ENCODE data around the gene HMCN2. TPM values are rescaled to one million over a fixed set of nuclear protein-coding genes. Genes with fewer than 3 reads are reported as not detected.

HMCN2 gene
- polyA plus RNA-seq, 1 donor = 12.3 TPM

GRCh38 chr9:130364619-130365322 is 99.2 kb downstream of the HMCN2 start:
- DNase-seq (ENCODE audit: low read depth) = no peak

DNA sequence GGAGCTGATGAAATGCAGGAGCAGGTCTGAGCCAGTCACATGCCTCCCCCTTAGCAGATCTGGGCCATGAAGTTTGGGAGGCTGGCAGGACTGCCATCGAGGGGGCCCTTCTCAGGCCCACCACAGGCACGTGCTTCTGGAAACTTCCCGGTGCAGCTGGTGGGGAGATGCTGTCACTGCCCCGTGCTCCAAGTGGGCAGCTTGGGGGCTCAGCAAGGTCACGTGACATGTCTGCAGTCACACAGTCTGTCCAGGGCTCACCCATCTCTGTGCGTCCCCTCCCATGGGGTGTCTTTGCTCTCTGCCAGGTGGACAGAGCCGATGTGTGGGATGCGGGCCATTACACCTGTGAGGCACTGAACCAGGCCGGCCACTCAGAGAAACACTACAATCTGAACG is 99.8 kb downstream of the HMCN2 start:
- no peak for DNase-seq (ENCODE audit: low read depth)

DNA sequence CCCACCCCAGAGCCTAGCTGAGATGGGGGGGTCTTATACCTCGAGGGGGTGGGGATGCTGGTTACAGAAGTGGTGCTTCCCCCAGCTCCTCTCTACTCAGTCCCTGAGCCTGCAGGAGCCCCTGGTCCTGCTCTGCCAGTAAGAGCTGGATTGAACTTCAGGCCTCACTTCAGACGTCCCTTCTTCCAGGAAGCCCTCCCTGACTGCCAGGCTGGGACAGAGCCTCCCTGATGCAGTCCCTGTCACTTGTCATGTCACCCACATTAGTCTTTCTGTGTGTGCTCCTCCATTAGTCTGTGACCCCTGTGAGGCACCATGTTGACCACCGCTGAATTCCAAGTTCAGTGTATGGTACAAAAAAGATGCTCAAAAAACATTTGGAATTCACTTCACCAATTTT is 100.5 kb downstream of the HMCN2 start:
- DNase-seq (ENCODE audit: low read depth) = no peak

DNA sequence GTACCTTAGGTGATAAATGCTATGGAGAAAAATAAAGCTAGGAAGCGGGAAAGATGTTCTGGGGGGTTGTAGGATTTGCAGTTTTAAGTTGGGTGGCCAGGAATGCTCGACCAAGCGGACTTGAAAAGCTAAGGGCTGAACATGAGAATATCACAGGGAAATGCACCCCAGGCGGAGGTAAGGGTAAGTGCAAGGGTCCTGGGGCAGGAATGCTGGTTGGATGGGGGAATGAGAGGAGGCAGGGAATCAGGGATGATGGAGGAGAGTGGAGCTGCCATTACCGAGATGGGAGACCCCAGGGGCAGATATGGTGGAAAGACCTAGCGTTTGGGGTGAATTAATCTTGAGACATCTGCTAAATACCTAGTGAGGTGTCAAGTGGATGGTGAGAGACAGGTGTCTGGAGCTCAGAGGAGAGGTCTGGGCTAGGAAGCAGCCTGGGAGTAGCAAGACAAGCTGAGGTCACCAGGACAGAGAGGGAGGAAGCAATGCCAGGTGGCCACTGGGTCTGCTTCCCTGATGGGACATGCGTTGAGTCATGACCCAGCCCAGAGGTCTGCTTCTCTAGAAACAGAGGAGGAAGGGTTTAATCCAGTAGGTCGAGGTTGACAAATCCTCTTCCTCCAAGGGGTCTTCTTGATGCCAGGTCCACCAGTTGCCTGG is 101.5 kb downstream of the HMCN2 start:
- DNase-seq (ENCODE audit: low read depth) = no peak

DNA sequence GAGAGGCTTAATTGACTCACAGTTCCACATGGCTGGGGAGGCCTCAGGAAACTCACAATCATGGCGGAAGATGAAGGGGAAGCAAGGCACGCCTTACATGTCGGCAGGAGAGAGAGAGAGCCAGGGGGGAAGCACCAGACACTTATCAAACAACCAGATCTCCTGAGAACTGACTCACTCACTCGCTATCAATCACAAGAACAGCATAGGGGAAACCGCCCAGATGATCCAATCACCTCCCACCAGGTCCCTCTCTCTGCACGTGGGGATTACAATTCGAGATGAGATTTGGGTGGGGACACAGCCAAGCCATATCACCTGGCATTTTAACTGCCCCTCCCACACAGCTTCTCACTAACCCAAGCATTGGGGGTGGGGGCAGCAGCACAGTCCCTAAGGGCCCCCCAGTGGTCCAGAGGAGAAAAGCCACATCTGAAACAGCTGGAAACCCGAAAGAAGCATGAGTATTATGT is 103.1 kb downstream of the HMCN2 start:
- no peak for DNase-seq (ENCODE audit: low read depth)

- DNase-seq (ENCODE audit: low read depth) = no peak
Measured at GRCh38 chr9:130370226-130370625, 104.7 kb downstream of the HMCN2 start.

- DNase-seq (ENCODE audit: low read depth) = no peak
Measured at GRCh38 chr9:130371196-130371966, 105.8 kb downstream of the HMCN2 start.

DNA sequence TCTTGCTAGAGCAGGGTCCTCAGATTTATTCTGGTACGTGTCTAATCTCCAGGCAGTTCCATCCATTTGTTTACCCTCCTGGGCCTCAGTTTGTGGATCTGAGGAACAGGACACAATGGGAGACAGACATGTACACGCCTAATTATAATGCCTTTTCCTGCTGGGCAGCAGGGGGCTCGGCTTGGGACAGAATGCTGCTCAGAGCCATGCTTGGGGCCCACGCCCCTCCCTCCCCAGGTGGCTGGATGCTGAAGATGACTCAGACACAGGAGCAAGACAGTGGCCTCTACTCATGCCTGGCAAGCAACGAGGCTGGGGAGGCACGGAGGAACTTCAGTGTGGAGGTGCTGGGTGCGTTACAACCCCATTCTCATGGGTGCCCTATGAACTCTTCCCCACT is 106.5 kb downstream of the HMCN2 start:
- DNase-seq (ENCODE audit: low read depth) = no peak

- no peak for DNase-seq (ENCODE audit: low read depth)
Measured at GRCh38 chr9:130373679-130374325, 108.2 kb downstream of the HMCN2 start.

- no peak for DNase-seq (ENCODE audit: low read depth)
Measured at GRCh38 chr9:130377612-130378011, 112.1 kb downstream of the HMCN2 start.

- DNase-seq (ENCODE audit: low read depth) = no peak
Measured at GRCh38 chr9:130378875-130379648, 113.5 kb downstream of the HMCN2 start.

- no peak for DNase-seq (ENCODE audit: low read depth)
Measured at GRCh38 chr9:130379649-130379970, 114.0 kb downstream of the HMCN2 start.

DNA sequence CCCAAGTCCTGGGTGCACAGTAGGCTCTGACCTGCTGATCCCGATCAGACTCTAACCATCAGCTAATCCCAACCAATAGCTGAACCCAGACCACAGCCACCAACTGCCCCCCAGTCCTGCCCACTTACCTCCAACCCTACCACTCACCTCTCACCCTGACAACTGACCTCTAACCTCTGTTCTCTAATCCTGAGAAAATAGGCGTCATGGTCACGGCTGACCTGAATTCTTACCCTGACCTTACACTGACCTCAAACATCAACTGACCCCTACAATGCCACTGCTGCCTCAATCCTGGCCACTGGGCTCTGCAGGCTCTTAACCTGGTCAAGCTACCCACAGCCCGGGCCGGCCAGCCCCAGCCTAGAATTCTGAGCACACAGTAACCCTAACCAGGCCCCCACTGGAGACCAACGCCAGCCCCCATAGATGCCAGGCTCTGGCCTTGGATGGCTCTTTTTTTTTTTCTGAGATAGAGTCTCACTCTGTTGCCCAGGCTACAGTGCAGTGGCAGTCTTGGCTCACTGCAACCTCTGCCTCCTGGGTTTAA is 115.4 kb downstream of the HMCN2 start:
- DNase-seq (ENCODE audit: low read depth) = no peak

DNA sequence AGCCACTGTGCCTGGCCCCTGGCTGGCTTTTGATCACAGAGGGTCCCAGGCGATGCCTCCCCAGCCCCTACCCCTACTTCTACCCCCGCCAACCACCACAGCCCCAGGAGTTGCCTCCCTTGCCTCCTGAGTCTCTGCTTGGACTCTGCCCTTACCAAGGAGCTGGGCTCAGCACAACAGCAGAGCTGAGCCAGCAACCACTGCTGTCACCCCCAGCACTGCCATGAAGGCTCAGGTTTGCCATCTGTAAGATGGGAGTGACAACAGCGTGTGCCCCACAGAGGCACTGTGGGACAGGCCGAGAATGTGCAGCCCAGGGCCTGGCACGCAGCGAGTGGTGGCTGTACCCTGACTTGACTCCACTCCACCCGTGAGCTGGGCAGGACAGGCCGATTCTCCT is 116.1 kb downstream of the HMCN2 start:
- DNase-seq (ENCODE audit: low read depth) = no peak

- DNase-seq (ENCODE audit: low read depth) = no peak
Measured at GRCh38 chr9:130382096-130382495, 116.5 kb downstream of the HMCN2 start.

GRCh38 chr9:130382636-130383349 is 117.2 kb downstream of the HMCN2 start:
- DNase-seq (ENCODE audit: low read depth) = no peak

GRCh38 chr9:130383350-130383715 is 117.8 kb downstream of the HMCN2 start:
- DNase-seq (ENCODE audit: low read depth) = no peak

- no peak for DNase-seq (ENCODE audit: low read depth)
Measured at GRCh38 chr9:130383979-130384676, 118.6 kb downstream of the HMCN2 start.

GRCh38 chr9:130385257-130385656 is 119.7 kb downstream of the HMCN2 start:
- DNase-seq (ENCODE audit: low read depth) = no peak

GRCh38 chr9:130387398-130387797 is 121.8 kb downstream of the HMCN2 start:
- DNase-seq (ENCODE audit: low read depth) = no peak

Measured in forelimb muscle (tissue), 1 donor.